NB4 (cell line): ENCODE measurements around the gene XPO4.

ENCODE experiments used
- DNase-seq: peaks from one replicate; pipeline ENCODE4 v3.0.0; 2010; ENCODE audit warnings: low read depth
- H3K4me3 ChIP-seq: one replicate; pipeline ENCODE4 v1.5.1; 2011; ENCODE audit warnings: mild to moderate bottlenecking, low read depth, low read length, moderate library complexity
- MYC ChIP-seq: IDR thresholded peaks from 2 replicates; pipeline ENCODE4 v1.6.1; 2011; ENCODE audit warnings: low read depth, low read length
- POLR2A ChIP-seq: IDR thresholded peaks from 2 replicates; pipeline ENCODE4 v1.6.1; 2011; ENCODE audit warnings: mild to moderate bottlenecking; ENCODE audit not compliant: insufficient read length; ENCODE audit errors: extremely low read depth
- TF ChIP-seq, protein P1 (sequence below): IDR thresholded peaks from one replicate; pipeline ENCODE4 v1.5.1; 2012; ENCODE audit warnings: low read depth, low read length
- TF ChIP-seq, protein P2 (sequence below): IDR thresholded peaks from 2 replicates; pipeline ENCODE4 v1.6.1; 2011; ENCODE audit warnings: low read depth, low read length

Gene XPO4

DNA sequence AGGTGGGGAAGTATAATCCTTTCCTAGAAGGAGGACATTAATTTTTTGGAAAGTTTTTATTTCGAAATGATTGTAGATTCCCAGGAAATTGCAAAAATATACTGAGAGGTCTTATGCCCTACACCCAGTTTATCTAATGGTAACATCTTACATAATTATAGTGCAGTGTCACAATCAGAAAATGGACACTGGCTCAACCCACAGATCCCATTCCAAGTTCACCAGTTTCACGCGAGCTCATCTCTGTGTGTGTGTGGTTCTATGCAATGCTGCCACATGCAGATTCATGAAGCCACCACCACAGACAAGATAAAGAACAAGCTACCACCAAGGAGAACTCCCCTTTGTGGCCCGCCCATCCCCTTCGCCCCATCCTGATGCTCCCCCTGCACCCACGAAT, 174.7 kb downstream of the XPO4 start:
- TF ChIP-seq MYC (no peak), POLR2A (no peak)
- TF ChIP-seq, protein P1, sequence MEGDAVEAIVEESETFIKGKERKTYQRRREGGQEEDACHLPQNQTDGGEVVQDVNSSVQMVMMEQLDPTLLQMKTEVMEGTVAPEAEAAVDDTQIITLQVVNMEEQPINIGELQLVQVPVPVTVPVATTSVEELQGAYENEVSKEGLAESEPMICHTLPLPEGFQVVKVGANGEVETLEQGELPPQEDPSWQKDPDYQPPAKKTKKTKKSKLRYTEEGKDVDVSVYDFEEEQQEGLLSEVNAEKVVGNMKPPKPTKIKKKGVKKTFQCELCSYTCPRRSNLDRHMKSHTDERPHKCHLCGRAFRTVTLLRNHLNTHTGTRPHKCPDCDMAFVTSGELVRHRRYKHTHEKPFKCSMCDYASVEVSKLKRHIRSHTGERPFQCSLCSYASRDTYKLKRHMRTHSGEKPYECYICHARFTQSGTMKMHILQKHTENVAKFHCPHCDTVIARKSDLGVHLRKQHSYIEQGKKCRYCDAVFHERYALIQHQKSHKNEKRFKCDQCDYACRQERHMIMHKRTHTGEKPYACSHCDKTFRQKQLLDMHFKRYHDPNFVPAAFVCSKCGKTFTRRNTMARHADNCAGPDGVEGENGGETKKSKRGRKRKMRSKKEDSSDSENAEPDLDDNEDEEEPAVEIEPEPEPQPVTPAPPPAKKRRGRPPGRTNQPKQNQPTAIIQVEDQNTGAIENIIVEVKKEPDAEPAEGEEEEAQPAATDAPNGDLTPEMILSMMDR: no peak
- TF ChIP-seq, protein P2, sequence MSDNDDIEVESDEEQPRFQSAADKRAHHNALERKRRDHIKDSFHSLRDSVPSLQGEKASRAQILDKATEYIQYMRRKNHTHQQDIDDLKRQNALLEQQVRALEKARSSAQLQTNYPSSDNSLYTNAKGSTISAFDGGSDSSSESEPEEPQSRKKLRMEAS: no peak
- DNase-seq: no peak
- H3K4me3 ChIP-seq: no peak overlapping the region
